BLaER1 treated with 17β-estradiol and CSF1 and Interleukin-3, amounts not matched to agents 10 nM and 100 nM (cell line): ENCODE data around the gene TRIM47.
"Not testable (repeated sequence)": the region's sequence is repeated elsewhere in the genome, so short reads cannot be mapped to it uniquely, and the experiment has no call there.

Source experiments
- H3K27ac ChIP-seq, 11 experiments: shearing (Covaris generic); formaldehyde crosslinking; 2 replicates each; pipeline ENCODE4 v1.8.1; 2022
- H3K27me3 ChIP-seq, 11 experiments: shearing (Covaris generic); formaldehyde crosslinking; 2 replicates each; pipeline ENCODE4 v1.8.1; 2022
- H3K36me3 ChIP-seq, 11 experiments: shearing (Covaris generic); formaldehyde crosslinking; 2 replicates each; pipeline ENCODE4 v1.8.1; 2022
- H3K4me1 ChIP-seq, 10 experiments: shearing (Covaris generic); formaldehyde crosslinking; 2 replicates each; pipeline ENCODE4 v1.8.1; 2022
- H3K4me2 ChIP-seq, 11 experiments: shearing (Covaris generic); formaldehyde crosslinking; 2 replicates each; pipeline ENCODE4 v1.8.1; 2022
- H3K4me3 ChIP-seq, 10 experiments: shearing (Covaris generic); formaldehyde crosslinking; 2 replicates each; pipeline ENCODE4 v1.8.1; 2022
- H3K9ac ChIP-seq, 11 experiments: shearing (Covaris generic); formaldehyde crosslinking; 2 replicates each; pipeline ENCODE4 v1.8.1; 2022
- H3K9me3 ChIP-seq, 11 experiments: shearing (Covaris generic); formaldehyde crosslinking; replicated peaks in 1 of 11; 2 replicates each; pipeline ENCODE4 v1.8.1; 2022
- H4K20me1 ChIP-seq, 11 experiments: shearing (Covaris generic); formaldehyde crosslinking; 2 replicates each; pipeline ENCODE4 v1.8.1; 2022
- Cebpa-rat ChIP-seq, 11 experiments: shearing (Covaris generic); IDR thresholded peaks; 2 replicates each; pipeline ENCODE4 v1.8.1; 2022

The TRIM47 gene

GRCh38 chr17:75864448-75864871 lies 13.9 kb downstream of the TRIM47 start:
- H3K9me3 ChIP-seq = no peaks in the 10 kb centered on the region
- H3K9ac ChIP-seq = peak overlapping the region; percentile 32 to 64 (median 45); a peak in 18 of 22 replicates
- H3K27ac ChIP-seq = peak overlapping the region; percentile 21 to 79 (median 70); a peak in 21 of 22 replicates
- H3K36me3 ChIP-seq = no peaks in the 10 kb centered on the region
- H3K4me1 ChIP-seq = peaks cover 27 to 51% (median 45%) of the 10 kb centered on the region in 10 experiments
- H4K20me1 ChIP-seq = no peaks in the 10 kb centered on the region
- peak overlapping the region in 2 of 10 experiments; percentile 15 to 38; a peak in 2 of 20 replicates for H3K4me3 ChIP-seq
- TF ChIP-seq Cebpa-rat (IDR thresholded peaks at IDR 0.05) = peak in 2 of 11 experiments; percentile 28 to 73; a peak in 2 of 22 replicates
- H3K4me2 ChIP-seq = peak overlapping the region; percentile 52 to 90 (median 78)
- no peaks in the 10 kb centered on the region for H3K27me3 ChIP-seq

GRCh38 chr17:75861927-75862317 lies 16.5 kb downstream of the TRIM47 start:
- no peak overlapping the region for H3K9ac ChIP-seq
- H3K9me3 ChIP-seq = no peaks in the 10 kb centered on the region
- peaks cover 46 to 72% (median 65%) of the 10 kb centered on the region in 10 experiments for H3K4me1 ChIP-seq
- H3K27ac ChIP-seq = peak overlapping the region in 1 of 11 experiments; percentile 29; a peak in 1 of 22 replicates
- no peaks in the 10 kb centered on the region for H4K20me1 ChIP-seq
- no peaks in the 10 kb centered on the region for H3K27me3 ChIP-seq
- no peak overlapping the region for H3K4me2 ChIP-seq
- no peaks in the 10 kb centered on the region for H3K36me3 ChIP-seq
- no peak overlapping the region for H3K4me3 ChIP-seq
- TF ChIP-seq Cebpa-rat (IDR thresholded peaks at IDR 0.05) = no peak

- Histone ChIP-seq H3K9ac (peak overlapping the region in 6 of 11 experiments; percentile 40 to 68 (median 56); a peak in 6 of 22 replicates), H3K27ac (peak overlapping the region in 9 of 11 experiments; percentile 43 to 82 (median 76); a peak in 15 of 22 replicates), H3K4me2 (peak overlapping the region in 9 of 11 experiments; percentile 52 to 98 (median 68); a peak in 15 of 22 replicates), H3K4me1 (peaks cover 40 to 67% (median 61%) of the 10 kb centered on the region in 10 experiments)
- H3K36me3 ChIP-seq, H4K20me1 ChIP-seq, H3K9me3 ChIP-seq, H3K4me3 ChIP-seq, H3K27me3 ChIP-seq: not testable (repeated sequence)
Observed at GRCh38 chr17:75859358-75859757, 19.0 kb downstream of the TRIM47 start.

- Histone ChIP-seq H3K27ac (peak overlapping the region; percentile 92 to 99 (median 98)), H3K4me1 (peaks cover 43 to 67% (median 51%) of the 10 kb centered on the region in 10 experiments), H3K4me2 (peak overlapping the region; percentile 83 to 98 (median 96)), H3K9me3 (no peaks in the 10 kb centered on the region), H4K20me1 (peaks cover 0 to 29% (median 5%) of the 10 kb centered on the region in 11 experiments; a peak in 8 of 22 replicates), H3K27me3 (no peaks in the 10 kb centered on the region), H3K4me3 (peak overlapping the region; percentile 78 to 96 (median 89)), H3K36me3 (peaks cover 5 to 20% (median 9%) of the 10 kb centered on the region in 11 experiments), H3K9ac (peak overlapping the region; percentile 92 to 99 (median 98))
- TF ChIP-seq Cebpa-rat (IDR thresholded peaks at IDR 0.05) = no peak
Observed at GRCh38 chr17:75856062-75856756, 22.2 kb downstream of the TRIM47 start.

- H3K27me3 ChIP-seq = no peaks in the 10 kb centered on the region
- H3K4me1 ChIP-seq = peaks cover 42 to 60% (median 48%) of the 10 kb centered on the region in 10 experiments
- H3K9me3 ChIP-seq = no peaks in the 10 kb centered on the region
- H3K27ac ChIP-seq = peak within 1 kb of the TSS; percentile 92 to 99 (median 98)
- peaks cover 0 to 37% (median 5%) of the 10 kb centered on the region in 11 experiments; a peak in 8 of 22 replicates for H4K20me1 ChIP-seq
- peak within 1 kb of the TSS; percentile 78 to 96 (median 89) for H3K4me3 ChIP-seq
- peak within 1 kb of the TSS; percentile 91 to 98 (median 97) for H3K4me2 ChIP-seq
- H3K36me3 ChIP-seq = peaks cover 12 to 28% (median 16%) of the 10 kb centered on the region in 11 experiments
- H3K9ac ChIP-seq = peak within 1 kb of the TSS; percentile 92 to 99 (median 98)
- no peak; a peak in 1 of 22 replicates for TF ChIP-seq Cebpa-rat (IDR thresholded peaks at IDR 0.05)
Observed at GRCh38 chr17:75855310-75856061, 22.9 kb downstream of the TRIM47 start, which contains the start of gene WBP2. WBP2 (minus strand) TSS chr17:75855335; CDS start chr17:75855297, 38 bp downstream.

- Histone ChIP-seq H3K27ac (peak overlapping the region; percentile 65 to 99 (median 81)), H3K36me3 (peaks cover 16 to 33% (median 21%) of the 10 kb centered on the region in 11 experiments), H4K20me1 (peaks cover 0 to 41% (median 5%) of the 10 kb centered on the region in 11 experiments; a peak in 8 of 22 replicates), H3K4me3 (peak overlapping the region; percentile 78 to 96 (median 89)), H3K4me1 (peaks cover 42 to 57% (median 48%) of the 10 kb centered on the region in 10 experiments), H3K4me2 (peak overlapping the region; percentile 79 to 98 (median 94)), H3K27me3 (no peaks in the 10 kb centered on the region), H3K9me3 (no peaks in the 10 kb centered on the region), H3K9ac (peak overlapping the region; percentile 79 to 99 (median 97))
- no peak for TF ChIP-seq Cebpa-rat (IDR thresholded peaks at IDR 0.05)
Observed at GRCh38 chr17:75854881-75855309, 23.5 kb downstream of the TRIM47 start.

GRCh38 chr17:75854101-75854748 lies 24.2 kb downstream of the TRIM47 start:
- H3K4me1 ChIP-seq = peaks cover 41 to 54% (median 44%) of the 10 kb centered on the region in 10 experiments
- peak overlapping the region; percentile 65 to 99 (median 81) for H3K27ac ChIP-seq
- H3K9ac ChIP-seq = peak overlapping the region; percentile 79 to 99 (median 97)

GRCh38 chr17:75853433-75853832 lies 24.9 kb downstream of the TRIM47 start:
- Histone ChIP-seq H3K4me2 (peak overlapping the region; percentile 79 to 98 (median 94); a peak in 17 of 22 replicates), H3K36me3 (peaks cover 31 to 48% (median 36%) of the 10 kb centered on the region in 11 experiments), H3K27ac (peak overlapping the region in 3 of 11 experiments; percentile 82 to 99 (median 99); a peak in 2 of 22 replicates), H4K20me1 (peaks cover 0 to 56% (median 5%) of the 10 kb centered on the region in 11 experiments; a peak in 9 of 22 replicates), H3K4me1 (peaks cover 33 to 56% (median 43%) of the 10 kb centered on the region in 10 experiments), H3K4me3 (peak overlapping the region in 3 of 10 experiments; percentile 90 to 96 (median 93); a peak in 4 of 20 replicates), H3K9ac (peak overlapping the region in 9 of 11 experiments; percentile 1 to 98 (median 91); a peak in 12 of 22 replicates), H3K27me3 (no peaks in the 10 kb centered on the region), H3K9me3 (no peaks in the 10 kb centered on the region)
- no peak for TF ChIP-seq Cebpa-rat (IDR thresholded peaks at IDR 0.05)

More at GRCh38 chr17:75854101-75854748, 24.2 kb downstream of the TRIM47 start:
- H3K4me3 ChIP-seq = peak overlapping the region; percentile 78 to 96 (median 89)
- TF ChIP-seq Cebpa-rat (IDR thresholded peaks at IDR 0.05) = no peak
- H3K36me3 ChIP-seq = peaks cover 23 to 40% (median 28%) of the 10 kb centered on the region in 11 experiments
- peaks cover 0 to 48% (median 5%) of the 10 kb centered on the region in 11 experiments; a peak in 9 of 22 replicates for H4K20me1 ChIP-seq
- H3K27me3 ChIP-seq = no peaks in the 10 kb centered on the region
- no peaks in the 10 kb centered on the region for H3K9me3 ChIP-seq
- peak overlapping the region; percentile 79 to 98 (median 94) for H3K4me2 ChIP-seq

GRCh38 chr17:75851693-75851991 lies 26.7 kb downstream of the TRIM47 start:
- peak overlapping the region in 1 of 11 experiments; percentile 38; a peak in 1 of 22 replicates for H3K9ac ChIP-seq
- H4K20me1 ChIP-seq = peaks cover 0 to 70% (median 5%) of the 10 kb centered on the region in 11 experiments; a peak in 9 of 22 replicates
- H3K36me3 ChIP-seq = peaks cover 49 to 66% (median 54%) of the 10 kb centered on the region in 11 experiments
- H3K4me2 ChIP-seq, H3K9me3 ChIP-seq, H3K27me3 ChIP-seq, H3K4me3 ChIP-seq, H3K27ac ChIP-seq: not testable (repeated sequence)
- H3K4me1 ChIP-seq = peaks cover 30 to 54% (median 43%) of the 10 kb centered on the region in 10 experiments
